HepG2 (cell line): ENCODE results near the gene SLC19A1.

ENCODE experiments used
- NFRKB ChIP-seq: fragments of 450-650 bp; IDR thresholded peaks from 2 replicates; pipeline ENCODE4 v1.6.1; 2017
- TBL1XR1 ChIP-seq: fragments of 150-350 bp; IDR thresholded peaks from 2 replicates; pipeline ENCODE4 v1.6.1; 2014; ENCODE audit warnings: borderline replicate concordance, low read length; ENCODE audit not compliant: partially characterized antibody
- ZNF792 ChIP-seq: IDR thresholded peaks from 2 replicates; pipeline ENCODE4 v1.6.1; 2016

- TF ChIP-seq ZNF792 (CRISPR knock-in tag) (no peak), TBL1XR1 (no peak), NFRKB (no peak)
Observed at GRCh38 chr21:45562402-45562801, 20.2 kb upstream of the SLC19A1 start.
